Panc1 (cell line): Measurements from ENCODE around the gene DLGAP1.

ENCODE experiments used
- CTCF ChIP-seq: fragments of 450-650 bp; IDR thresholded peaks from 2 replicates; pipeline ENCODE4 v1.5.1; 2017; ENCODE audit warnings: mild to moderate bottlenecking
- POLR2AphosphoS5 ChIP-seq: IDR thresholded peaks from 2 replicates; pipeline ENCODE4 v1.6.1; 2012; ENCODE audit warnings: mild to moderate bottlenecking, low read depth, low read length, moderate library complexity
- SIN3A ChIP-seq: IDR thresholded peaks from 2 replicates; pipeline ENCODE4 v1.6.1; 2012; ENCODE audit warnings: low read depth, mild to moderate bottlenecking, low read length, moderate library complexity, borderline replicate concordance; ENCODE audit not compliant: insufficient read depth
- TCF7L2 ChIP-seq: IDR thresholded peaks from 2 replicates; pipeline ENCODE4 v1.6.1; 2011; ENCODE audit warnings: mild to moderate bottlenecking, low read depth, low read length, inconsistent platforms
- TF ChIP-seq, protein P1 (sequence below), 2 experiments: IDR thresholded peaks; 2 replicates each; pipeline ENCODE4 v1.6.1; 2011 to 2012; ENCODE audit warnings: low read depth in 2 of 2, control low read depth in 1 of 2, low read length in 1 of 2, mild to moderate bottlenecking in 1 of 2, moderate library complexity in 1 of 2; ENCODE audit not compliant: insufficient read depth in 1 of 2

- TF ChIP-seq CTCF (no peak), POLR2AphosphoS5 (no peak), SIN3A (no peak), TCF7L2 (no peak)
- TF ChIP-seq, protein P1, sequence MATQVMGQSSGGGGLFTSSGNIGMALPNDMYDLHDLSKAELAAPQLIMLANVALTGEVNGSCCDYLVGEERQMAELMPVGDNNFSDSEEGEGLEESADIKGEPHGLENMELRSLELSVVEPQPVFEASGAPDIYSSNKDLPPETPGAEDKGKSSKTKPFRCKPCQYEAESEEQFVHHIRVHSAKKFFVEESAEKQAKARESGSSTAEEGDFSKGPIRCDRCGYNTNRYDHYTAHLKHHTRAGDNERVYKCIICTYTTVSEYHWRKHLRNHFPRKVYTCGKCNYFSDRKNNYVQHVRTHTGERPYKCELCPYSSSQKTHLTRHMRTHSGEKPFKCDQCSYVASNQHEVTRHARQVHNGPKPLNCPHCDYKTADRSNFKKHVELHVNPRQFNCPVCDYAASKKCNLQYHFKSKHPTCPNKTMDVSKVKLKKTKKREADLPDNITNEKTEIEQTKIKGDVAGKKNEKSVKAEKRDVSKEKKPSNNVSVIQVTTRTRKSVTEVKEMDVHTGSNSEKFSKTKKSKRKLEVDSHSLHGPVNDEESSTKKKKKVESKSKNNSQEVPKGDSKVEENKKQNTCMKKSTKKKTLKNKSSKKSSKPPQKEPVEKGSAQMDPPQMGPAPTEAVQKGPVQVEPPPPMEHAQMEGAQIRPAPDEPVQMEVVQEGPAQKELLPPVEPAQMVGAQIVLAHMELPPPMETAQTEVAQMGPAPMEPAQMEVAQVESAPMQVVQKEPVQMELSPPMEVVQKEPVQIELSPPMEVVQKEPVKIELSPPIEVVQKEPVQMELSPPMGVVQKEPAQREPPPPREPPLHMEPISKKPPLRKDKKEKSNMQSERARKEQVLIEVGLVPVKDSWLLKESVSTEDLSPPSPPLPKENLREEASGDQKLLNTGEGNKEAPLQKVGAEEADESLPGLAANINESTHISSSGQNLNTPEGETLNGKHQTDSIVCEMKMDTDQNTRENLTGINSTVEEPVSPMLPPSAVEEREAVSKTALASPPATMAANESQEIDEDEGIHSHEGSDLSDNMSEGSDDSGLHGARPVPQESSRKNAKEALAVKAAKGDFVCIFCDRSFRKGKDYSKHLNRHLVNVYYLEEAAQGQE (IDR thresholded peaks at IDR 0.05; ENCODE audit: insufficient read depth in 1 of 2, low read depth in 2 of 2, low read length in 1 of 2), result no peak
Measured at GRCh38 chr18:3725115-3725514, 730.0 kb downstream of the DLGAP1 start.
